ENCODE measurements around the gene POLA2.

The POLA2 gene

DNA sequence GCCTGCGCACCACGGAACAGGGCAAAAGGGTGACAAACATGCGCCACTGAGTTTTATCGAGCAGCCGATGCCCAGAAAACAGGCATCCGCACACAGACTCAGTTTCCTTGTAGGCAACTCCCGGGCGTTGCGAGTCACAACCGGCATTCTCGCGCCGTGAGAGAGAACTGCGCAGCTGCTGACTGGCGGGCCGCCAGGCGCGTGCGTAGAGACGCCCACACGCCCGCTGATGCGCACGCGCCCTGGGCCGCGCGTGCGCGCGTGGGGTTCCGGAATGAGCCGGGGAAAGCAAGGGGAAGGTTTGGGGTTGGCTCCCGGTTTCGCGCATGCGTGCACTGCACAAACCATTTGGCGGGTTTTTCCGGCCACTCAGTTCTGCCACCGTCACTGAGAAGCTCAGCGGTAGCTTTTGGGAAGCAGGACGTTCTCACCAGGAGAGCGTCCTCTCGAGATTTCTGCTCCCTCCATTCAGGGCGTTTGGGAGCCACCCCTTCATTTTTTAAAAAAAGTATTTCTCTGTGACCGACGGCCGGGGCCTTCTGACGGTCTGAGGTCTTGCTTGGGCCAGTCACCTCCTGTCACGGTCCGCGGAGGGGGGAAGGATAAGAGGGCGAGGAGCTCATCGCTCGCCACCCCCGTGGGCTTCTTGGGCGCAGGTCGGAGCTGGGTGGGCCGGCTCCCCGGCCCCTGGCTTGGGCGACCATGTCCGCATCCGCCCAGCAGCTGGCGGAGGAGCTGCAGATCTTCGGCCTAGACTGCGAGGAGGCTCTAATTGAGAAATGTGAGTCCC, at the start of gene POLA2:
TSS of gene POLA2 (plus strand) at position 372 of the 790 bp plus-strand sequence. CDS start at position 703, 331 bp downstream.
- TF ChIP-seq, protein P1, sequence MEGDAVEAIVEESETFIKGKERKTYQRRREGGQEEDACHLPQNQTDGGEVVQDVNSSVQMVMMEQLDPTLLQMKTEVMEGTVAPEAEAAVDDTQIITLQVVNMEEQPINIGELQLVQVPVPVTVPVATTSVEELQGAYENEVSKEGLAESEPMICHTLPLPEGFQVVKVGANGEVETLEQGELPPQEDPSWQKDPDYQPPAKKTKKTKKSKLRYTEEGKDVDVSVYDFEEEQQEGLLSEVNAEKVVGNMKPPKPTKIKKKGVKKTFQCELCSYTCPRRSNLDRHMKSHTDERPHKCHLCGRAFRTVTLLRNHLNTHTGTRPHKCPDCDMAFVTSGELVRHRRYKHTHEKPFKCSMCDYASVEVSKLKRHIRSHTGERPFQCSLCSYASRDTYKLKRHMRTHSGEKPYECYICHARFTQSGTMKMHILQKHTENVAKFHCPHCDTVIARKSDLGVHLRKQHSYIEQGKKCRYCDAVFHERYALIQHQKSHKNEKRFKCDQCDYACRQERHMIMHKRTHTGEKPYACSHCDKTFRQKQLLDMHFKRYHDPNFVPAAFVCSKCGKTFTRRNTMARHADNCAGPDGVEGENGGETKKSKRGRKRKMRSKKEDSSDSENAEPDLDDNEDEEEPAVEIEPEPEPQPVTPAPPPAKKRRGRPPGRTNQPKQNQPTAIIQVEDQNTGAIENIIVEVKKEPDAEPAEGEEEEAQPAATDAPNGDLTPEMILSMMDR (IDR thresholded peaks at IDR 0.05): no peak
- DNase-seq: peak; percentile 95
- H3K27ac Mint-ChIP-seq: peak within 1 kb of the TSS; percentile 54
- H3K4me3 Mint-ChIP-seq: peak within 1 kb of the TSS; percentile 94
- H3K4me1 Mint-ChIP-seq: peaks cover 42% of the 10 kb centered on the region
- peaks cover 15% of the 10 kb centered on the region for H3K27me3 Mint-ChIP-seq (ENCODE audit: low read depth, poor library complexity)
- no peaks in the 10 kb centered on the region for H3K9me3 Mint-ChIP-seq
- H3K36me3 Mint-ChIP-seq (ENCODE audit: low read depth): peaks cover 32% of the 10 kb centered on the region

GRCh38 chr11:65212226-65212801, 49.4 kb upstream of the POLA2 start:
- H3K9me3 Mint-ChIP-seq: no peaks in the 10 kb centered on the region
- no peak overlapping the region for H3K4me3 Mint-ChIP-seq
- H3K36me3 Mint-ChIP-seq (ENCODE audit: low read depth): peaks cover 12% of the 10 kb centered on the region
- peaks cover 3% of the 10 kb centered on the region for H3K27me3 Mint-ChIP-seq (ENCODE audit: low read depth, poor library complexity)
- H3K4me1 Mint-ChIP-seq: peaks cover 38% of the 10 kb centered on the region
- TF ChIP-seq, protein P1 (IDR thresholded peaks at IDR 0.05): no peak
- DNase-seq: no peak
- H3K27ac Mint-ChIP-seq: peak overlapping the region; percentile 14

- H3K4me1 Mint-ChIP-seq: peaks cover 38% of the 10 kb centered on the region
- no peak overlapping the region for H3K27ac Mint-ChIP-seq
- H3K4me3 Mint-ChIP-seq: peak overlapping the region; percentile 40
- peaks cover 12% of the 10 kb centered on the region for H3K36me3 Mint-ChIP-seq (ENCODE audit: low read depth)
- TF ChIP-seq, protein P1 (IDR thresholded peaks at IDR 0.05): no peak
- peaks cover 3% of the 10 kb centered on the region for H3K27me3 Mint-ChIP-seq (ENCODE audit: low read depth, poor library complexity)
- H3K9me3 Mint-ChIP-seq: no peaks in the 10 kb centered on the region
- no peak for DNase-seq
Measured at GRCh38 chr11:65213322-65214211, 48.2 kb upstream of the POLA2 start.

DNA sequence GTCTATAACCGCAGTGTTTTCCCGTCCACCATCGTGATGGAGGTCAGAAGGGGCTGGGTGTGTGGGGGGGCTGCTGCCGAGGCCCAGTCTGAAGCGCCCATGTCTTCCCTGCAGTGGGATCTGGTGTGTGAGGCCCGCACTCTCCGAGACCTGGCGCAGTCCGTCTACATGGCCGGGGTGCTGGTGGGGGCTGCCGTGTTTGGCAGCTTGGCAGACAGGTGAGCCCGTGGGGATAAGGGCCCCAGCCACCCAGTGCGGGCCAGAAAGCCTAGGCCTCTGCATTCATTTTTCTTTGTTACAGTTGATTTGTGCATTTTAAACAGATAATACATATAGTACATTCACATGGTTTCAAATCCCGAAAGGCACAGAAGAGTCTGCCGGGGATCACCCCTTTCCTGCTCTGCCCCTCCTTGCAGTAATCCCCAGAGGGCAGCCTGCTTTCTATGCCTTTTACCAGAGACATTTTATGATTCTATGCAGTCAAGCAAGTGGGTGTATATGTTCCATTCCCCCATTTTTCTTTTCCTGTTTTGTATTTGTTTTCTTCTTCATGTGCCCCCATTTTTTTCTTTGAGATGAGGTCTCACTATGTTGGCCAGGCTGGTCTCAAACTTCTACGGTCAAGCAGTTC, 47.4 kb upstream of the POLA2 start:
- TF ChIP-seq, protein P1 (IDR thresholded peaks at IDR 0.05): no peak
- H3K9me3 Mint-ChIP-seq: no peaks in the 10 kb centered on the region
- H3K4me3 Mint-ChIP-seq: peak overlapping the region; percentile 25
- peaks cover 3% of the 10 kb centered on the region for H3K27me3 Mint-ChIP-seq (ENCODE audit: low read depth, poor library complexity)
- H3K4me1 Mint-ChIP-seq: peaks cover 46% of the 10 kb centered on the region
- H3K36me3 Mint-ChIP-seq (ENCODE audit: low read depth): peaks cover 5% of the 10 kb centered on the region
- DNase-seq: no peak
- no peak overlapping the region for H3K27ac Mint-ChIP-seq

DNA sequence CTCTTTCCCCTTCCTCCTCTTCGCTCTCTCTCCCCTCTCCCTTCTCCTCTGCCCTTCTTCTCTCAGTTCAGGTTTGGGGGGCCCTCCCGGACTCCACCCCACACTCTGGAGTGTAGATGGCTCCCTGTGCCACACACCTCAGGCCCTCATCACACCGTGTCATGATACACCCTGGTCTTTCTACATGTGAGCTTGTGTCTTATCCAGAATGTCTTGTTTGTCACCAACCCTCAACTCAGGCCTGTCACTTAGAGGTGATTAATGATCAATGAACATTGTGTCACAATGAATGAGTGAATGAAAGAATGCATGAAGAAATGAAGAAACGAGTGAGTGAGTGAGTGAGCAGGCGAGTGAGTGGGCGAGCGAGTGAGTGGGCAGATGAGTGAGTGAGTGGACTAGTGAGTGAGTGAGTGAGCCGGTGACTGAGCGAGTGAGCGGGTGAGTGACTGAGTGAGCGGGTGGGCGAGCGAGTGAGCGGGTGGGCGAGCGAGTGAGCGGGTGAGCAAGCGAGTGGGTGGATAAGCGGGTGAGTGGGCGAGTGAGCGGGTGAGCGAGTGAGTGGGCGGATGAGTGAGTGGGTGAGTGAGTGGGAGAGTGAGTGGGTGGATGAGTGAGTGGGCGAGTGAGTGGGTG, 46.2 kb upstream of the POLA2 start:
- no peaks in the 10 kb centered on the region for H3K9me3 Mint-ChIP-seq
- DNase-seq: no peak
- TF ChIP-seq, protein P1 (IDR thresholded peaks at IDR 0.05): no peak
- H3K4me3 Mint-ChIP-seq: no peak overlapping the region
- no peaks in the 10 kb centered on the region for H3K36me3 Mint-ChIP-seq (ENCODE audit: low read depth)
- H3K27me3 Mint-ChIP-seq (ENCODE audit: low read depth, poor library complexity): peaks cover 3% of the 10 kb centered on the region
- H3K27ac Mint-ChIP-seq: no peak overlapping the region
- peaks cover 54% of the 10 kb centered on the region for H3K4me1 Mint-ChIP-seq
